MV-4-11 (cell line): ENCODE results near the gene WNK4.
A peak's percentile ranks its signal among the peaks of the same experiment; 100 is the strongest.

Source experiments
- DNase-seq: peaks from one replicate; lab custom pipeline; 2025; lab: John Stamatoyannopoulos, UW

Gene WNK4

GRCh38 chr17:42772945-42773289 is 7.5 kb upstream of the WNK4 start:
- DNase-seq = no peak

DNA sequence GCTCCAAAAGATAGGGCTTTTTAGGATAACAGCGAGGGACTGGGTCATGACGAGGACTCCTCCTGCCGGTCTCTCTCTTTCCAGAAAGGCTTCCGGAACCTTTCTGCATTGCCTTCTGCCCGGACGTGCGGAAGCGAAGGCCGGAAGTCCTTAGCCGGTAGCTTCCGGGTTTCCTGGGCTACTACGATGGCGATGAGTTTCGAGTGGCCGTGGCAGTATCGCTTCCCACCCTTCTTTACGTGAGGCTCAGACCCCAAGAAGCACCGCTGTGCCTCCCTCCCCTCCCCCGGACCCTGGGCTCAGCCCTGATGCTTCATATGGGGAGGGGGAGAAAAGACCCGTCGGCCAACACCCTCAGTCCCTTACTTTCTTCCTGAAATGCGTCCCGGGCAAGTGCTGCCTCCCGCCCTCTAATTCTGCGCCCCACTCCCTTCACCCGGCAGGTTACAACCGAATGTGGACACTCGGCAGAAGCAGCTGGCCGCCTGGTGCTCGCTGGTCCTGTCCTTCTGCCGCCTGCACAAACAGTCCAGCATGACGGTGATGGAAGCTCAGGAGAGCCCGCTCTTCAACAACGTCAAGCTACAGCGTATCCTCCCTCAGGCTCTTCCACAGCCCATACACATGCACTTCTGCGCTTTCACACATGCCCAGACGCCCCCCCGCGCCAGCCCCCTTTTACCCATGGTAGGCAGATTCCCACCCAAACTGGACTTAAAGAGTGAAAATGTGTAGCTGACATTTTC is 6.9 kb upstream of the WNK4 start, which contains the start of gene VPS25:
Gene VPS25 (plus strand): TSS at position 160 of the 746 bp plus-strand sequence. CDS start 27 bp downstream, at position 187.
- peak; percentile 82 for DNase-seq

GRCh38 chr17:42774066-42774745 is 6.2 kb upstream of the WNK4 start:
- no peak for DNase-seq

- DNase-seq = peak; percentile 96
These were observed 4.8 kb upstream of the WNK4 start for GRCh38 chr17:42775534-42776098.

DNA sequence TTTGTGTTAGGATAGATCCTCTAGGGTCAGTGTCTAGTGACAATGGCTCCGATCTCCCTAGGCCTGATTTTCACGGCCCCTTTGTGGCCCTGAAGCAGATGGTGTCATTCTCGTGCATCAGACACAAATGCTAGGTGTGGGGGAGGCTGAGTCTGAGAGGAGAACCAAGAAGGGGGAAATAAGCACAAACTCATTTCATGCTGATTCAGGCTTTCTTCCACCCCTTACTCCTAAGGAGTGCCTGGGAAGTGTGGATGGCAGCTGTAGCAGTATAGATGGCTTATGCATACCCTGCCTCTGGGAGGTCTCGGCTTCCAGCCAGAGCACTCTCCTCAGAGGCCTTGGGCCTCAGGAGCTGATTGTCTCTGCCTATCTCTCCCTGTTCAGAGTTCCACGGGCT is 1.8 kb upstream of the WNK4 start:
- DNase-seq = no peak

- DNase-seq = no peak
These were observed 990 bp upstream of the WNK4 start for GRCh38 chr17:42779304-42779935.

DNA sequence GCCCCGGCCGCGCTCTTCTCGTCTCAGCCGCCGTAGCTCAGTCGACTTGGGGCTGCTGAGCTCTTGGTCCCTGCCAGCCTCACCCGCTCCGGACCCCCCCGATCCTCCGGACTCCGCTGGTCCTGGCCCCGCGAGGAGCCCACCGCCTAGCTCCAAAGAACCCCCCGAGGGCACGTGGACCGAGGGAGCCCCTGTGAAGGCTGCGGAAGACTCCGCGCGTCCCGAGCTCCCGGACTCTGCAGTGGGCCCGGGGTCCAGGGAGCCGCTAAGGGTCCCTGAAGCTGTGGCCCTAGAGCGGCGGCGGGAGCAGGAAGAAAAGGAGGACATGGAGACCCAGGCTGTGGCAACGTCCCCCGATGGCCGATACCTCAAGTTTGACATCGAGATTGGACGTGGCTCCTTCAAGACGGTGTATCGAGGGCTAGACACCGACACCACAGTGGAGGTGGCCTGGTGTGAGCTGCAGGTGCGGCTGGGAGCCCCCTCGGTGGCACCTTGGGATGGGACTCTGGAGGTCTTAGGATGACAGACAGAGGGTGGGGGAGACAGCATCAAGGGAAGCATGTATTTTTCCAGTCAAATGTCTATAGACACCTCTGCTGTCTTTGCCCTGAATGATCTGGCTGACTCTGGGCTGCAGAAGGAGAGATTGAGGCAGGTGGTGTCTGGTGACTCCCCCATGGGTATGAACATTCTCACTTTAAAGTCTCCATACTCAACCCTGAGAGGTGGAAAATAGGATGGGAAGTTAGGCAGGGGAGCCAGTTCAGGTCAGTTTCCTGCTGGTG is 635 bp downstream of the WNK4 start:
- no peak for DNase-seq

GRCh38 chr17:42781639-42782165 is 1.3 kb downstream of the WNK4 start:
- DNase-seq = no peak

- no peak for DNase-seq
These were observed 2.0 kb downstream of the WNK4 start for GRCh38 chr17:42782166-42783061.

DNA sequence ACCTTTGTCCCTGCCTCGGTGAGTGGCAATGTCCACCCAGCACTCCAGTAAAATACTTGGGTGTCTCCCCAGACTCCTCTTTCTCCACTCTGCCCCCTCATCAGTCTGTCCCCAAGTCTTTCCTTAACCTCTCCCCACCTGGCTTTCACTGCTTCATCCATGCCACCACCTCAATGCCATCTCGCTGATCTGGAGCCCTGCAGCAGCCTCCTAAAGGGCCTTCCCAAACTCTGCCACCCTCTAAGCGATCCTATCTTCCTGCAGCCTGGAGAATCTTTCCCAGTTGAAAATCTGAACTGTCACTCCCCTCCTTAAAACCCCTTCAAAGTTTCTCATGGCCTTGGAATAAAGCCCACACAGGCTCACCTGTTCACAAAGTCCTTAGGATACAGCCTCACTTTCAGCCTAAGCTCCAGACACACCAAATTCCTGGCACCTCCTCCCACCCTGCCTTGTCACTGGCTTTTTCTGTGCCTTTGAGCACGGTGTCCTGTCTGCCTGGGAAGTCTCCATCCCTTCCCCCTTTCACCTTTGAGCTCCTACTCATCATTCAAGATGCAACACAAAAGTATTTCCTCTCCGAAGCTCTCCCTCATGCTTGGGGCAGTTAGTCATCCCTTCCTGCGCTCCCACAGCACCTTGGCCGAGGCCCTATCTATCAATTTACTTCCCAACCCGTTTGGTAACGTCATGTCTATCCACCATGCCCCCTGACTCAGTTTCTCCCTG is 2.8 kb downstream of the WNK4 start:
- DNase-seq = no peak

DNA sequence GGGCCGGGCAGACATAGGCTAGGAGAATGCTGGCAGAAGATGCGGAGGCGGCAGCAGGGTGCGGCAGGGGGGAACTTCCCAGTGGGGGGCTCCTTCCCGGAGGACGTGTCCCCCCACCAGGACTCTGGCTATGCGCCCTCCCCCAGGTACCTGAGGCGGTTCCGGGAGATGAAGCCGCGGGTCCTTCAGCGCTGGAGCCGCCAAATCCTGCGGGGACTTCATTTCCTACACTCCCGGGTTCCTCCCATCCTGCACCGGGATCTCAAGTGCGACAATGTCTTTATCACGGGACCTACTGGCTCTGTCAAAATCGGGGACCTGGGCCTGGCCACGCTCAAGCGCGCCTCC is 3.4 kb downstream of the WNK4 start:
- no peak for DNase-seq

- DNase-seq = peak; percentile 50
These were observed 4.0 kb downstream of the WNK4 start for GRCh38 chr17:42784409-42784808.

DNA sequence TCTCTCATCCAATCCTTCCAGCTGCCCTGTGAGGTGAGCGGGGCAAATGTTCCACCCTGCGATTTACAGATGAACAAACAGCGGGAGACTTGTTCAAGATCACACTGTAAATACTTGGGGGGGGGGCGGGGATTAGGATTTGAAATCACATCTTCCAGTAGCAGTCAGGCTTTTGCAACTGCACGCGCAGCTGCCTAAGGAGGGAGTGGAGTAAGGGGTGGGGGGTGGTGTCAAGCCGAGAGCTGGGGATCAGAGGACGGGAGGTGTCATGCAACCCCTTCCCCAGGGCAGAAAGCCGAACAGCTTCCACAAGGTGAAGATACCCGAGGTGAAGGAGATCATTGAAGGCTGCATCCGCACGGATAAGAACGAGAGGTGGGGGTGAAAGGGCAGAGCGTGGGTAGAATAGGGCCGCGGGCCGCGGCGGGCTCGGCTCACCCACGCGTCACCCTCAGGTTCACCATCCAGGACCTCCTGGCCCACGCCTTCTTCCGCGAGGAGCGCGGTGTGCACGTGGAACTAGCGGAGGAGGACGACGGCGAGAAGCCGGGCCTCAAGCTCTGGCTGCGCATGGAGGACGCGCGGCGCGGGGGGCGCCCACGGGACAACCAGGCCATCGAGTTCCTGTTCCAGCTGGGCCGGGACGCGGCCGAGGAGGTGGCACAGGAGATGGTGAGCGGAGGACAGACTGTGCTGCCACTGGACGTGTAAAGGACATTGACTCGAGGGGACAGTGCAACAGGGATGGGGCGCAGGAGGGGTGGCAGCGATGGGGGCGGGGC is 4.6 kb downstream of the WNK4 start:
- no peak for DNase-seq

- no peak for DNase-seq
These were observed 6.9 kb downstream of the WNK4 start for GRCh38 chr17:42787266-42787665.

GRCh38 chr17:42791948-42792347 is 11.5 kb downstream of the WNK4 start:
- DNase-seq = no peak

DNA sequence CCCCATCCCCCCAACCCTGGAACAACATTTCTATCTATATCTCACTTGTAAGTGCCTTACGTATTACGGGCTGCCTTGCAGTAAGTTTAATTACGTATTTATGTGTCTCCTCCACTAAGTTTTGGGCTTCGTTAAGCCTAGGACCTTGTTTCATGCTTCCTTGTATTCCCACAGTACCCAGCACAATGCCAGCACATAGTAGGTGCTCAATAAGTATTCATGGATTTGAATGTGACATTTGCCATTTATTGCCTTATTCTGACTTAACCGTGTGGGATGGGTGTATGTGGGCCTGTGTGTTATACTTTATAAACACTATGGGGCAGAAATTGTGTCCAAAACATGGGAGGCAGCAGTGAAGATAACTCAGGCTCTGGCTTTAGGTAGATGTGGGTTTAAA is 12.1 kb downstream of the WNK4 start:
- no peak for DNase-seq

DNA sequence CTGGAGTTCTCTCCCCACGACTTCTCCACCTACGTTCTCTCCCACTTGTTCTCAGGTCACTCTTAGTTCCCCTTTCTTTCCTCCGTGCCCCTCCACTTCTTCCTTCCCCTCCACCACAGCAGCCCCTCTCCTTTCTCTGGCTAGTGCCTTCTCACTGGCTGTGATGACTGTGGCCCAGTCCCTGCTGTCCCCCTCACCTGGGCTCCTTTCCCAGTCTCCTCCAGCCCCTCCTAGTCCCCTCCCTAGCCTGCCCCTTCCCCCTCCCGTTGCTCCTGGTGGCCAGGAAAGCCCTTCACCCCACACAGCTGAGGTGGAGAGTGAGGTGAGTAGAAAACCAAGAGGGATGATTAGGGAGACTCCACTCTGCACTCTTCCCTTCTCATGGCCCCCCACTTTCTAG is 14.7 kb downstream of the WNK4 start:
- no peak for DNase-seq

DNA sequence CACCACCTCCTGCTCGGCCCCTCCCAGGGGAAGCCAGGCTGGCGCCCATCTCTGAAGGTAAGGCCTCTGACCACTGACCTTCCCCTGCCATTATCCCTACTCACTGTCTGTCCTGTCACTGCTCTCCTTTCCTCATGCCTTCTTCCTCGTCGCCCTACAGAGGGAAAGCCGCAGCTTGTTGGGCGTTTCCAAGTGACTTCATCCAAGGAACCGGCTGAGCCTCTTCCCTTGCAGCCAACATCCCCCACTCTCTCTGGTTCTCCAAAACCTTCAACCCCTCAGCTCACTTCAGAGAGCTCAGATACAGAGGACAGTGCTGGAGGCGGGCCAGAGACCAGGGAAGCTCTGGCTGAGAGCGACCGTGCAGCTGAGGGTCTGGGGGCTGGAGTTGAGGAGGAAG is 15.1 kb downstream of the WNK4 start:
- no peak for DNase-seq

DNA sequence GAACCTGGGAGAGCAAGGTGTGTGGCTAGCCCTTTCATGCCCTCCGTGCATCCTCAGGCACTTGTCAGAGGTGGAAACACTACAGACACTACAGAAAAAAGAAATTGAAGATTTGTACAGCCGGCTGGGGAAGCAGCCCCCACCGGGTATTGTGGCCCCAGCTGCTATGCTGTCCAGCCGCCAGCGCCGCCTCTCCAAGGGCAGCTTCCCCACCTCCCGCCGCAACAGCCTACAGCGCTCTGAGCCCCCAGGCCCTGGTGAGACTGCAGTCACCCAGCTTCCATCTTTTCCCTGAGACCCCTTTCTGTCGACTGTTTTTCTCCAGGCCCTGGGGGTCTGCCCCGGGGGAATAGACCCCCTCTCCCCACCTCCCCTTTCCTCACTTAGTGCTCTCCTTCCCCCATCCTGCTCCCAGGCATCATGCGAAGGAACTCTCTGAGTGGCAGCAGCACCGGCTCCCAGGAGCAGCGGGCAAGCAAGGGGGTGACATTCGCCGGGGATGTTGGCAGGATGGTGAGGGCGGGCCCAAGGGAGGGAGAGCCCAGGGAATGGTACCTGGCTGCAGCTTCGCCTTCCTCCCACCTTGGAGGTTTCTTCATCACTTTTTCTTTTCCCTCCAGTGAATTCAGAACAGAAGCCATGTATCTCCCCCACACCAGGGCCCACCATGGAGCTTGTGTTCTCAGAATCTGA is 15.8 kb downstream of the WNK4 start:
- DNase-seq = no peak
